SIG-M5 treated with dmso at 0.1 percent for 504 hours (cell line): ENCODE measurements around the gene EIF4E2.
A peak's percentile ranks its signal among the peaks of the same experiment; 100 is the strongest.
"Not testable (repeated sequence)": the region's sequence is repeated elsewhere in the genome, so short reads cannot be mapped to it uniquely, and the experiment has no call there.

ENCODE experiments used
- DNase-seq: peaks from one replicate; lab custom pipeline; 2025; ENCODE audit not compliant: unreplicated experiment; lab: John Stamatoyannopoulos, UW

Gene EIF4E2

DNA sequence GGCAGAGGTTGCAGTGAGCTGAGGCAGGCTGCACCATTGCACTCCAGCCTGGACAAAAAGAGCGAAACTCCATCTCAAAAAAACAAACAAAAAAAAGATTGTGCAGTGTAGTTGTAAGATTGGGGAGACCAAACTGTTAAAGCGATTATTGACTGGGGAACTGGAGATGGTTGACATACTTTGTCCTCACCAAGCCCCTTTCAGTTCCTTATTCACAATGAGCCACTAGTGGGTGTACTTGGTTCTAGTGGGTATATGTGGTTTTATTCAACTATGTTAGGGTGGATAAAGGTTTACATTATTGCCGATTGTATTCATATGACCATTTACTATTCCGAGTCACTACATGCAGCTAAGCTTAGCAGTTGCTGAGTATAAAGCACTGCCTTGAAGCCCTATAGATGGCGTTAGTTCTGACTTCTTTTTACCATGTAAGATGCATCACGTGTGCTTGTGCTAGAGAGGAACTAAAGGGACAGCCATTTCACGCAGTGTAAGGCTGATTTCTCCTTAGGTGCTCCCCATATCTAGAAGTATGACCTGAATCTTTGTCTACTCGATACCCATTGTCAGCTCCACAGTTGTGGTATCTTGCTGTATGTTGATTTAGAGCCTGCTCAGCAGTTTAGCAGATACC is 12.1 kb downstream of the EIF4E2 start:
- DNase-seq = peak; percentile 42

DNA sequence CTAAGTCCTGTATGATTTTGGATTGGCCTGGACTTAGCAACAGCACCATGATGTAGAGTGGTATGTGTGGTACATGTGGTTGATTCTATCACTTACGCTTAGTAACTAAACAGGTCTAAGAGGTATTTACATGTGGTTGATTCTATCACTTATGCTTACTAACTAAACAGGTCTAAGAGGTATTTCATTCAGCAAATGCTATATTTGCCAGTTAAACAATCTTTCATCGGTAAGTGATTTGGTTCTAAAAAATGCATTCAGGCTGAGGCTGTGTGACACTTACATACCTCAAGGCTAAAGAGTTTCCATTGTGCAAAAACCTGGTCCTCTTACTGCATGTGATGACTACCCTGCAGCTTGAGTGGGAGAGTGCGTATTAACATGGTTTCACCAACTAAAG is 13.1 kb downstream of the EIF4E2 start:
- DNase-seq = peak; percentile 33

DNA sequence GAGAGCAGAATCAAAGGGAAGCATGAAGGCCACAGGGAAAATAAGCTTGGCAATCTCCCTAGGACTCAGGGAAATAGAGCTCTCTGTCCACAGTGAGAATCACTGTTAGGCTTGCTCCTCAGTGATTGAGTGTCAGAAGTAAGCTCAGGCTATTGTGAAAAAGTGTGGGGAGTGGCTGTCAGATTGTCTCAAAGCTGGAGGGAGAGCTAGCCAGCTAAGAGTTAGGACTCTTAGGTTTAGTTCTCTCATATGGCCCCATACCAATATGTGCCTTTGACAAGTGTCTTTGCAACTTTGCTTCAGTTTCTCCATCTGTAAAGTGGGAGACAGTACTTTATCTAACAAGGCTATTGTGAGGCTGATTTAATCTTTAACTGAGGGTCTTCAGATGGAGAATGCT is 17.2 kb downstream of the EIF4E2 start:
- no peak for DNase-seq

DNA sequence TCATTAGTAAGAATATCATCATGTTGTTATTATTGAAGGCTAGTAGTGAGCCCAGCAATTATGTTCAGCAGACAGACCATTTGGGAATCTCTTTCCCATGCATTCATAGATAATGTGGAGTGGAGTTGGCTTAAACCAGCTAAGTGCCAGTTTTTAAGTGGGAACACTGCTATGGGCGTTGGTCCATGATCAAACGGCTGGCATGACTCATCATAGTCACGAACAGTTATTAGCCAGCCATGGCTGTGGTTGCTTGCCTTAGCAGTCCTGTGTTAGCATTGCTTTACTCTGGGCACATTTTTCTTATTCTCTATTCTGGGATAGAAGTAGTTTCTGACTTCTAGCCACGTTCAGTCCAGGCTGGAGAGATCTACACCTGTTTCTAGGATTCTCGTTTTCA is 17.7 kb downstream of the EIF4E2 start:
- no peak for DNase-seq

- no peak for DNase-seq
Measured at GRCh38 chr2:232569541-232569940, 19.1 kb downstream of the EIF4E2 start.

GRCh38 chr2:232570481-232570880 is 20.0 kb downstream of the EIF4E2 start:
- DNase-seq = not testable (repeated sequence)

DNA sequence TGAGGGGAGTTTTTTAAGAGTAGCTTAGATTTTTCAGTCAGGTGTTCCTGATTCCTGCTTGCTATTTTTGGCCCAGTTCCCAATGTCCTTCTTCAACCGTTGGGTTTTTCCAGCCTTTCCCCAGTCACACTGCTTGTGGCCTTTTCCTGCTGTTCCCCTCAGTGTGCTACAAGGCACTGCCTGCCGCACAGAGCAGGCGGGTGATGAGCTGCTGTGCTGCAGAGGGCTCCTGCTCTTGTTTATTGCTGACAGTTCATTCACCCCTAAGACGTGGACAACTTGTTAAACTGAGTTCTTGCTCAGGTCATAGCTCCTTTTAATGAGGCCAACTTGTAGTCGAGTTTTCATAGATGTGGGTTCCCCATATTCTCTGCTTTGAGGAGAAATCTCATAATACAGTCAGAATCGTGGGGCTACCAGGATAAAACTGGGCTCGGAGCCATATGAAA is 20.6 kb downstream of the EIF4E2 start:
- no peak for DNase-seq

DNA sequence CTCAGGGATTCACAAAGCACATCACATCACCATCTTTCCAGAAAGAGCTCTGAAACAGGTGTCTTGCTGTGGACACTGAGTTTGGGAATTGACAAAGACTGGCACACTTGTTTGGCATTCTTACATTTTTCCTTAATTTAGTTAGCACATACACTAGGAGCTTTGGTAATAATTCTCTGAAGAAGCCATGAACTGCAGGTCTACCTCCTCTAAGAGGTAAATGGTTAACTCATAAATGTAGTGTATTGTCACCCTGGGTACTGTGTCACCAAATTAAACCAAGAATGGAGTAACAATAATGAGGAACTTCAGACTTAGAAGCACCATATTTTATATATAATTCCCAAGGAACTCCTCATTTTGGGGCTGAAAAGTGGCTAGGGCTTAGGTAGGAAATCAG is 22.6 kb downstream of the EIF4E2 start:
- DNase-seq = no peak

DNA sequence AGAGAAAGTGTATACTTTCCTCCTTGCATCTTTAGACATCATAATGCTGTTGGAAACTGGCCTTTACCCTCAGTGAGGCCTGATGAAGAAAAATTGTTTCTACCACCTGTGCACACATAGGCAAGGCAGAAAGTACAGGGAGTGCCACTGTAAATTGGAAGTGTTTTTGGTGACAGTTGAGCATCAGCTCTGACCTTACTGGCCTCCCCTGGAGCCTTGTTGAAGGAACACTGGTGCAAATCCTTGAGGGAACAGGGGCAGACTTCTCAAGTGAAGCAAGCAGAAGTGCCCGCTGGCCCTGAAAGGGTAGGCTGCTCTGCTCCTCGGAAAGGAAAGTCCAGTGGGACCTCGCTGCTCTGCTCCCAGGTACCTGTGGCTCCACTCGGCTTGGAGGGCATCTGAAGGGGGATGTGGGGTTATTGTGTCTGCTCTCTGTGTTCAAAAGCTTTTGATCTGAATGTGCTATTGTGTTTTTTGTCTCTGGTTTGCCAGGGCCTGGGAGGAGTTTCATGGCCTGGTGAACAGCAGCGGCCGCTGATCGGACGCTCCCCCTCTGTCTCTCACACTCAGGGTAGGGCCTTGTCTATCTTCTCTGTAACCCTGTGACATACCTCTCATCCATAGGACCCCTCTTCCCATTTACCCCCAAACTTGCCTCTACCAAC is 23.4 kb downstream of the EIF4E2 start:
- no peak for DNase-seq

DNA sequence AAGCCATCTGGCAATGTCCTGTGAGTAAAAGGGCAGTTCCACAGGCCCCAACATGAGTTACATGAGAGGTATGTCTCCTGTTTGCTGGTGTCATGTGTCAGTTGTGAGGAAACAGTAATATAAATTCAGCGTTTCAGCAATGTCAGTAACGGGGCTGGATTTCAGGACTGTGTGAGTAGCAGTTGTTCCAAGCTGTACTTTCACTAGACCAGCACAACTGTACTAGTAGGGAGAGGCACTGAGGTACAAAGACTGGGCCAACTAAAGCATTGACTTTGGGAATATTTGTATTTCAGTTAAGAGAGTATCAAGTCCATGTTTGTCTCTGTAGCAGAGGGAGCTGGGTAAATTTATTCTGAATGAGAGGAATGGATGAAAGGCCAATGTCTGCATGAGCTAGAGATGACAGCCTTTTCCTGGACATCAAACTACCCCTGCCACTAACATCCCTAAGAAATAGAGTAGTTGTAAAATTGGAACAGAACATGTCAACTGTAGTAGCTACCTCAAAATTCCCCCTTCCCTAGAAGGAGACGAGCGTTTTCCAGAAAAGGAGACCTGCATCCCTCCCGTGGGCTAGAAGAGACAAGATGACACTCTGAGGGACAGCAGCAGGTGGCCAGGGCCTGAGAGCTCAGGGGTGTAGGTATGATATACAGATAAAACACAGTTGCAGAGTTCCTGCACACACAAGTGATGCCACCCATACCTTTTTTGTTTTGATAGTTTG is 24.4 kb downstream of the EIF4E2 start:
- DNase-seq = no peak

GRCh38 chr2:232575404-232575746 is 24.9 kb downstream of the EIF4E2 start:
- DNase-seq = no peak

- no peak for DNase-seq
Measured at GRCh38 chr2:232576995-232577394, 26.5 kb downstream of the EIF4E2 start.

DNA sequence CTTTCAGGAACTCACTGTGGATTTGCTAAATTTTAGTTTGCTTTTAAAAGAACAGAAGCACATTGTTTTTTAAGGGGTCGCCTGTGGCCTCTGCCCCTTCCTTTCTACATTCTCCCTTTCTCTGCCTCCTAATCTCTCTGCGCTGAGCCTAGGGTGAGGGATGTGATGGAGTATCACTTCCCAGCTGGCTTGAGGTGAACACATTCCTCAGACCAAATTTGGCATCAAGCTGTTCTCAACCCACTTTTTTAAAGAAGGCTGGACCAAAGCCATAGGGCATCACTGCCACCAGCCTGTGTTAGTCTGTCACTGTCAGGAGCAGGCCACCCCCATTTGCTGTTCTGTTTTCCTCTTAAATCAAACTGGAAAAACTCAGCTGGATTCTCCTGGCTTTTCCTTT is 27.4 kb downstream of the EIF4E2 start:
- no peak for DNase-seq

GRCh38 chr2:232578626-232579025 is 28.1 kb downstream of the EIF4E2 start:
- DNase-seq = no peak

DNA sequence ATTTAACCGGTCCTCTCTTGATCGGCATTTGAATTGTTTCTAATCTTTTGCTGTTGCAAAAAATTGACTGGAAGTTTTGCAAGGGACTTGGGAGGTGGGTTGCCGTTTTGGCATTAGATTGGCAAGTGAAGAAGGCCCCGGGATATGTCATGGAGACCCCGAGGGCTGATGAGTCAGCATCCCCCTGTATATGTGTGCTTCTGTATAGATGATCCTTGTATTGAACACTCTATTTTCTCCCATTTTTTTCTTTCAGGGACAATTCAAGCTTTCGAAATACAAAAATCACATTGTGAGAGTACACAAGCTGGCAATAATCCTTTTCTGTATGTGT is 30.1 kb downstream of the EIF4E2 start:
- DNase-seq = no peak

GRCh38 chr2:232581725-232582124 is 31.2 kb downstream of the EIF4E2 start:
- no peak for DNase-seq

- DNase-seq = no peak
Measured at GRCh38 chr2:232584238-232584637, 33.7 kb downstream of the EIF4E2 start.

- DNase-seq = no peak
Measured at GRCh38 chr2:232586943-232587505, 36.5 kb downstream of the EIF4E2 start.

- DNase-seq = peak; percentile 49
Measured at GRCh38 chr2:232587512-232587911, 37.0 kb downstream of the EIF4E2 start.

DNA sequence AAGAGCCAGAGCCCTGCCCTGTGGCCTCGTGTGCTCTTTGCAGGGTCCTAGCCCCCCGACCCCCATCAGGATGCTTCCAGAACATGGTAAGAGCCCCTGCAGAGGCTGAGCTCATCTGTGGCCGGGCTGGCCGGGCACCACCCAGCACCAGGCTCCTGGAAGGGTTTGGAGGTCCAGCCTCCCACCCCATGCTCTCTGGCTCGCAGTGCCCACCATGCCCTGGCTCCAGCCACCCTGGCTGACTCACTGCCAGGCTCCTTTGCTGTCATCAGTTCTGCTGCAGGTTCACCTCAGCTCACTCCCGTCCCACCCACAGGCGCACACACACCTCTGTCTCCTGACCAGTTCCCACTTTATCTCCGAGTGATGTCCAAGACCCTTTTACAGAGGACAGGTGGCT is 37.5 kb downstream of the EIF4E2 start:
- DNase-seq = no peak

GRCh38 chr2:232588680-232589585 is 38.4 kb downstream of the EIF4E2 start:
- DNase-seq = no peak
